ENCODE measurements around the gene TPGS1. TPM values are rescaled to one million over a fixed set of nuclear protein-coding genes. Genes with fewer than 3 reads are reported as not detected.
"Not testable (repeated sequence)": the region's sequence is repeated elsewhere in the genome, so short reads cannot be mapped to it uniquely, and the experiment has no call there.

Gene TPGS1
- total and polyA plus RNA-seq, 11 donors = 5.7 to 39.3 (median 11.7) TPM

- H3K4me1 ChIP-seq = peaks cover 0 to 20% (median 8%) of the 10 kb centered on the region in 12 donors
- H3K27ac ChIP-seq = no peak overlapping the region
- no peaks in the 10 kb centered on the region for H3K9me3 ChIP-seq
- 73 to 82% (median 75%) methylated on average over 14 of the region's 14 CpGs for WGBS, 4 donors
- DNase-seq = no peak
- TF ChIP-seq POLR2A (IDR thresholded peaks at IDR 0.05) = no peak
- TF ChIP-seq CTCF (IDR thresholded peaks at IDR 0.05) = no peak
- intact Hi-C loops (cut with DNase I) = loop anchor here in 1 of 10 donors (10.0 kb wide), 1 partner anchor 84 kb away; no protein-coding TSS in a partner anchor
- H3K36me3 ChIP-seq = no peaks in the 10 kb centered on the region
- peaks cover 0 to 13% (median 0%) of the 10 kb centered on the region in 9 donors for H3K27me3 ChIP-seq
- H3K4me3 ChIP-seq = no peak overlapping the region
- ATAC-seq = no peak
Measured at GRCh38 chr19:478976-479375, 28.3 kb upstream of the TPGS1 start.

- Histone ChIP-seq H3K9me3 (no peaks in the 10 kb centered on the region), H3K4me1 (peaks cover 0 to 7% (median 4%) of the 10 kb centered on the region in 12 donors), H3K27ac (peak overlapping the region in 9 of 12 donors; percentile 14 to 77 (median 46)), H3K4me3 (peak overlapping the region in 10 of 12 donors; percentile 18 to 51 (median 36)), H3K27me3 (peaks cover 0 to 25% (median 3%) of the 10 kb centered on the region in 9 donors), H3K36me3 (no peaks in the 10 kb centered on the region)
- DNase-seq (peak; percentile 84 to 93 (median 87)), ATAC-seq (peak; percentile 83 to 95 (median 93))
- 21 to 27% (median 24%) methylated on average over 36 of the region's 36 CpGs for WGBS, 4 donors
- intact Hi-C loops (cut with DNase I) = loop anchor here in 9 of 10 donors (1.0 to 10.0 kb wide), 7 partner anchors 85 to 185 kb away; partner anchors contain the start of gene PLPP2 (in 1 of the 9)
- no peak for TF ChIP-seq POLR2A (IDR thresholded peaks at IDR 0.05)
- peak; percentile 43 to 88 (median 76) for TF ChIP-seq CTCF (IDR thresholded peaks at IDR 0.05)
Measured at GRCh38 chr19:480016-480855, 27.1 kb upstream of the TPGS1 start.

- H3K27ac ChIP-seq, DNase-seq, H3K36me3 ChIP-seq, H3K9me3 ChIP-seq, H3K4me3 ChIP-seq, ATAC-seq: not testable (repeated sequence)
- H3K4me1 ChIP-seq = peaks cover 0 to 12% (median 4%) of the 10 kb centered on the region in 12 donors
- peaks cover 0 to 34% (median 8%) of the 10 kb centered on the region in 9 donors for H3K27me3 ChIP-seq
- WGBS, 4 donors = 90 to 96% (median 93%) methylated on average over 3 of the region's 3 CpGs
- intact Hi-C loops (cut with DNase I) = loop anchor here in 7 of 10 donors (2.0 to 10.0 kb wide), 6 partner anchors 86 to 186 kb away; partner anchors contain the start of gene PLPP2 (in 1 of the 7)
Measured at GRCh38 chr19:481100-481499, 26.2 kb upstream of the TPGS1 start.

- peak in 1 of 5 donors; percentile 18 for DNase-seq
- intact Hi-C loops (cut with DNase I) = loop anchor here in 4 of 10 donors (5.0 to 10.0 kb wide), 4 partner anchors 88 to 188 kb away; partner anchors contain the start of gene PLPP2 (in 1 of the 4)
Measured at GRCh38 chr19:482186-483041, 24.9 kb upstream of the TPGS1 start.

More at GRCh38 chr19:482186-483041, 24.9 kb upstream of the TPGS1 start:
- no peak for TF ChIP-seq POLR2A (IDR thresholded peaks at IDR 0.05)
- TF ChIP-seq CTCF (IDR thresholded peaks at IDR 0.05) = no peak
- Histone ChIP-seq H3K36me3 (no peaks in the 10 kb centered on the region), H3K27ac (no peak overlapping the region), H3K4me1 (peaks cover 0 to 12% (median 4%) of the 10 kb centered on the region in 12 donors), H3K9me3 (no peaks in the 10 kb centered on the region), H3K27me3 (peaks cover 0 to 42% (median 8%) of the 10 kb centered on the region in 9 donors), H3K4me3 (no peak overlapping the region)
- WGBS, 4 donors = 49 to 69% (median 57%) methylated on average over 17 to 20 of the region's 20 CpGs
- ATAC-seq = no peak
